GM11168 (cell line): ENCODE results near the gene CACNB1.

Experiments used
- in situ Hi-C: fragments of 300-500 bp; cut with MboI; formaldehyde crosslinking; loops from one replicate; pipeline ENCODE4 v1.12.0; 2022; ENCODE audit warnings: low sequenced_read_pairs; ENCODE audit not compliant: unreplicated experiment

The CACNB1 gene

DNA sequence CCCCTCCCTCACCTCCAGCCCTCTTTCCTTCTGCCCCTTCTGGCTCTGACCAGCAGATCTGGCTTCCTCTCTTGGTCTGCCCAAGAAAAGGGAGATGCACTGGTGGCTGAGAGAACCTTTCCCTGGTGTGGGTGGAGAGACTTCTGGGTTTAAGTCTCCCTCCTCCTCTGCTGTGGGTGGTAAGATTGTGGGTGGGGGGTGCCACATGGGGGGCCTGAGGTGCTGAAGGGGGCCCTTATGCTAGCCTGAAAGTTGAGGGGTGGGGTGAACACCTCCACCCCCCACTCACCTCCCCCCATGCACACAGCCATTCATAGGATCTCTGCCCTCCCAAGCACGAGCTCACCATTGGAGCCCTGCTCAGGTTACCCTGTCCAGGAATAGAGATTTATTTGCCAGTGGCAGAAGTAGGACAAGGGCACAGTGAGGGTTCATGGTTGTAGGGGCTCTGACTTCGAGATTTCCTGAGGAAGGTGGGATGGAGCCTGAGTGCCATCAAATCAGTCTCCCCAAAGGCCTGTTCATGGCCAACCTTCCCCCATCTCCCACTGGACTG lies 30.0 kb upstream of the CACNB1 start:
- in situ Hi-C loops: no loop called here

DNA sequence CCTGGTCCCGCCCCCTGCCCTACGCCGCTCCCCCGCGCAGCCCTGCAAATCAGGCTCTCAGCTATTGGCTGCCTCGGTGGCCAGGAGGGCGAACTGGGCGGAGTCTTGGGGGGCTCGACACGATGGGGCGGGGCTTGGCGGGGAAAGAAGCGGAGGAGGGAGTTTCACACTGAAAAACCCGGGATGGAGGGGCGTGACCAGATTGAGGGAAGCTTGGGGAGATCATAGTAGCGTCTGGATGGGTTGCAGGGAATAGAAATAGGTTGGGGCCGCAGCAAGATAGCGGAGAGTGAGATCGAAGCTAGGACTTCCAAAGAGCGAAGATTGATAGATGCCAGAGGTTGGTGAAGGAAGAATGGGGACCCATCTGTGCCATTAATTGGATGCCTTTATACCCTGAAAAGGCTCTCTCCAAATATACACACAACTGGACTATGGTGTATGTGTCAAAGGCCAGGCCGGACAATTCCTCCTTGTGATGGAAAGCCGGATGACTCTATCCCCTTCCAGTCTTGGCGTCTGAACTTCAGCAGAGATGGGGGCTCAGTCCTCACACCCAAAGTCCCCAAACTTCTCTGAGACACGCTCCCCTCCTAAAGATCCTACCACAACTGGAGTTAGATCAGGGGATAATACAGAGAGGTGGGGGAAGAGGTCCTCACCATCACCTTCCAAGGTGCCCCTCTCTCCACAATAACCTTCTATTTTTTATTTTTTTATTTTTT lies 28.7 kb upstream of the CACNB1 start:
- in situ Hi-C loops: no loop called here

DNA sequence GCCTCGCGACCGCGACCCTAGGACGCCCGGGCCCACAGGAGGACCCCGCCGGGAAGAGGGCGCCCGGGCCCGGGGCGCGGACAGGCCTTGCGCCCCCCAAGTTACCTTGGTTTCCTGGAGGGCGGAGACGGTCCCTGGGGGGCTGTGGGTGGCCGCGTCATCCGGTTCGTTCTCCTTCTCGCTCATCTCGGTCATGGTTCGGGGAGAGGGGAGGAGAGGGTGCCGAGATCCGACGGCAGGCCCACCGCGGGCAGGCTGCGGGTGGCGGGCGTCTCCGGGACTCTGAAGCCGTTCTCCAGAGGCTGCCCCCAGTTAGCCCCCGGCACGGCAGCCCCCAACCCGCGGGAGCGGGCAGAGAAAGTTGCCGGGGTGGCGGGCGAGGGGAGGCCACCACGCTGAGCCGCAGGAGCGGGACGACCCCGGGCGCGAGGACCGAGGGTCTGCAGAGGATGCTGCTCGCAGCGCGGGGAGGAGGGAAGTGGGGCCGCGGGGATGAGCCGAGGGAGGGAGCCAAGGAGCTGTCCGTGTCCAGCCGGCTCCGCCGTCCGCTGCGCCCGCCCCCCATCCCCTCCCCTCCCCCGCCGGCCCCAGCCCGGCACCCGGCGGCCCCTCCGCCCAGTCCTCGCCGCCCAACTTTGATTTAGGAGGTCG lies 28.0 kb upstream of the CACNB1 start, which contains the start of gene STAC2:
Gene STAC2, minus strand, starts transcription at position 638 of the 651 bp plus-strand sequence. Its CDS starts 443 bp downstream, at position 195.
- in situ Hi-C loops: no loop called here

DNA sequence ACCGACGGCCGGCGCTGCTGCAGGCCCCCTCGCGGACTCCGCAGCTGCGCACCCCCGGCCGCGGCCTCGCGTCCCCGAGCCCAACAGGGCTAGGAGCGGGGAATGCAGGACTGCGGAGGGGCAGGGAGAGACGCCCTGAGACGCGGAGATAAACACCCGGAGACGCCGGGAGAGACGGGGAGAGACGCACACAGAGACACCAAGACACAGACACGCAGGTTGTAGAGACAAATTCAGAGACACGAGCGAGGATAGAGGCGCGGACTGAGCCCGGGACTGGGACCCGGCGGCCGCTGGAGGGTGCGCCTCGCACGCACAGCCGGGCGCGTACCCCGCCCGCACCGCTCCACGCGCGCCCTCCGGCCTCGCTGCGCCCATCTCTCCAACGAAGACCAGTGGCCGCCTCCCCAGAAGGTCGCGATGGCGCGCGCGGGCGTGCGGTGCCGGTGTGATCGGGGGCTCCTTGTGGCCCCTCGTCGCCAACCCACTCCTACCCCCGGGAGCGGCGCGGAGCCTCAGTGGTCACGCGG lies 27.4 kb upstream of the CACNB1 start:
- in situ Hi-C loops: no loop called here

DNA sequence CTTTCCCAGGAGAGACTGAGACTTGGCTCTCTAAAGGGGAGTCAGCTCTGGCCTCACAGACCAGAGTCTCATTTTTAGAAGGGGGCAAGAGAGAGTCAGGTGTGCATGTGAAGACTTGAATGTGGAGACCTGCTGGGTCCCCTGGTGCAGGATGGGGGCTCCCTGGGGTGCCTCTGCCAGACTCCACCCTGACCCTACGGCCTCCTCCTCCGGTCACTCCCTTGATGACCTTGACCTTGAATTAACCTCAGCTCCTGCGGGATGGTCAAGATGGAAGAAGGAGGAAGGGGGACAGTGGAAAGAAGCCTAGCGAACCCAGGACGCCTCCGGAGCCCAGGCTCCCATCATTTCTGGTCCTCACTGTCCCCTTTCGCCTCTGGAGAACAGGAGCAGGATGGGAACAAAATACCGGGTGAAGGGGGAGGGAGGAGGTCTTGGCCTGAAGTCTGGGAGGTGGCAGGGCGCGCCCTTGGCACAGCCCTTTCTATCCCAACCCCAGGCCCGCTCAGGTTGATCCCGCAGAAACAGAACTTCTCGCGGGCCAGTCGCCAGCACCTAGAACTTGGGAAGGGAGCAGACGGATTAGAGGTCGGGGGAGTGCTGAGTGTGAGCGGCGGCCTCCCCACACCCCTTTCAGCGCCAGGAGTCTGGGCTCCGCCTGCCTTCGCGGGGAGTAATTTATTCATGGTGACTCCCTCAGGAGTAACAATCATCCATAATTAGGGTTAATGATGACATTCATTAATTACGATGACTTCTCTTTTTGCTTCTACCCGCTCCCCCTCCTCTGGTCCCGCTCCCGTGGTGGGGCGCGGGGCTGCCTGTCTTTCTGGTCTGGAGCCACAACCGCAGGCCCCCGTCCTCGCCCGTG lies 26.7 kb upstream of the CACNB1 start:
- in situ Hi-C loops: no loop called here

DNA sequence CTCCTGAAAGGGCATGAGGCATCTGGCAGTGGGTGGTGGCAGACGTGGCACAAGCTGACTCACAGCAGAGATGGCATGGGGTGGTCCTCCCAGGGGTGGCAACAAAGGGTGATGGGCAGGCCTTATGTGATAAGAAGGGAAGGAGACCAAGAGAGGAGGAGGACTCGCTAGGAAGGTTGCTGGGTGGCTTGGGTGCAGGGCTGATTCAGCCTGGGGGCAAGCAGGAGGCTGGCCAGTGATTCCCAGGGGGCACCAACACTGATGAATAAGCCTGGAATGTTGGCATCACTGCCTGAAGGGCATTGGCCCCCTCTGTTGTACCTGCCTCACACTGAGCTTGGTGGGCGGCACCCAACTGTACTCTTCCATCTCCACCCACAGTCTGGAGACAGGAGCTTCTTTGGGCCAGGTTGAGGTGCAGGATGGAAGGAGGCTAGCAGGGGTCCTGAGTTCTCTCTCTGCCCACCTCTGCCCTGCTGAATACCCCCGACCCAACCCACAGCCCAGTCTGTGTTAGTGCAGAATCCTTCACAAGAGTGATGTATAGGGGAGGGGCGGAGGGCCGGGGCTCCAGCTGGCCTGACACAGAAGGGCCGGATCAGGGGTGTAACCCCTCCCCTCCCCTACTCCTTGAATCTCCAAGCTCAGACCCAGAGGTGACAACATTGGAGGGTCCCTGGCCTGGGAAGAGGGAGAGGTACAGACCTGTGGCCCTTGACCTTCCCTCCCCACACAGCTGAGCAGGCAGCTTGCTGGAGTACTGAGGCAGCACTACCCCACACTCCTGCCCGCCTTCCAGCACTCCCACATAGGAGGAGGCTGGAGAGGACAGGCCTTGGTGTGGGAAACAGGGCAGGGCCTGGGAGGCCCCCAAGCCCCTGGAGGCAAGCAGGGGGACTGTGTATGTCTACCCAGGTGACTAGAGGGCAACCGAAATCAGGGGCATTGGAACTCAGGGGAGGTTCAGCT lies 25.7 kb upstream of the CACNB1 start:
- in situ Hi-C loops: no loop called here

DNA sequence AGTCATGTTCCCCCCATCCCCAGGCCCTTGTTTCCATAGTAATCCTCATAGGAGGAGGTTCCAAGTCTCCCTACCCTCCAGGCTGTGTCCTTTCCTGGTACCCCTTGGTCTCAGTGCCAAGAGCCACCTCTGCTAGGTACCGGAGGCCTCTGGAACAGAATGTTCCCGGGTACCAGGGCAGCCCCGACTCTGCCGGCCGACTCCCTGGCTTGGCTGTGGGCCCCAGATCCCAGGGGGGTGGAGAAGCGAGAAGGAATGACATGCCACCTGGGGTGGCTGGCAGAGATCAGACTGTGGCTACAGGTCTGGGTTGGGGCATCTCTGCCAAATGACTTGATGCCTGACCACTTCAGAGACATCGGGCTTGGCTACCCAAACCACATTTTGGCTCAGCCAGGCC lies 24.7 kb upstream of the CACNB1 start:
- in situ Hi-C loops: no loop called here

DNA sequence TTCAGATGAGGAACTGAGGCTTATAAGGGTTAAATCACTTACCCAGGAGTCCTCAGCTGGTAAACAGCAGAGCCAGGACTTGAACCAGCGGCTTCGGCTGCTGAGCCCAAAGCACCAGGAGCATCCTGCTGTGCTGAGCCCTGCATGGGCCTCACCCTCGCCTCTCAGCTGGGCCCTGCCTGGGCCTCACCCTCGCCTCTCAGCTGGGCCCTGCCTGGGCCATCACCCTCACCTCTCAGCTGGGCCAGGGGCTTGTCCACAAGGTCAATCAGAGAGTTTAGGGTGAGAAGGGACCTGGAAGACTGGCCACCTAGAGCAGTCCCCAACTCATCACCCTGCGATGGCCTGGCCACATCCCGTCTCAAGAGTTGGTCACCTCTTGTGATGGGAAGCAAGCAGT lies 24.1 kb upstream of the CACNB1 start:
- in situ Hi-C loops: no loop called here

DNA sequence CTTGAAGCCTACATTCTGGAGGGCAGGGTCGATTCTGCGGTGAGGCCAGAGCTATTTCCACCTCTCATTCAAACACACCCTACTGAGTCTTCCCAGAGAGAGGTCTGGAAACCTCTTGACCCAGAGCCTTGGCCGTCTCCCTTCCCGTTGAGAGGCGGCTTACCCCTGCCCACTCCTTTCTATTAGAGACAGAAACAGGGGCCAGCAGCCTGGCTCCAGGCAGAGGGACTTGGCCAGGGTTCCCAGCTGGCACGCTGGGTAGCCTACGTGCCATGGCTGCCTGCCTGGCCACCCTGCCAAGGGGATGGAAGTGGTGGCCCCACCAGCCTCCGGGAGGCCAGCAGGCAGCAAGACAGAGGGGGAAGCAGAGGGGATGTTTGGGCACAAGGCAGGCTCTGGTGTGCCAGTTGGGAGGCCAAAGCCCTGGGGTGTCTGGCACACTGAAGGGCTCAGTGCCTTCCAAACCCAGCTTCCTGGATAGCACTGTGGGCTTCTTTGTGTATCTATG lies 22.2 kb upstream of the CACNB1 start:
- in situ Hi-C loops: no loop called here

DNA sequence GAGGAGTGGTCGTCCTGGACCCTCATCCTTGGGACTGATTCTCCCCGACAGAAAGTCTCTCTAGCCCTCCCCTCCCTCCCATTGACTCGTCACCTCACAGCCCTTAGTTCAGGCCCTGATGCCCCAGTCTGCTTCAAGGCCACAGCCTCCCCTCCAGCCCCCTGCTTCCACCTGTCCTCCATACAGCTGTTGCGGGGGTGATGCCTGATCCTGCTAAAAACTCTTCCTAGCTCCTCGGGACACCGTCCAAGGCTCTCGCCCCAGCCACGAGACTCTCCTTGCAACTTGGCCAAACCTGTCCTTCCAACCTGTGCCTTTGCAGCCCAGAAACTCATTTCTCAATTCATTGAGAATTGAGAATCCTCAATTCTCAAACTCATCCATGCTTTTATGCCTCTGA lies 21.4 kb upstream of the CACNB1 start:
- in situ Hi-C loops: no loop called here

DNA sequence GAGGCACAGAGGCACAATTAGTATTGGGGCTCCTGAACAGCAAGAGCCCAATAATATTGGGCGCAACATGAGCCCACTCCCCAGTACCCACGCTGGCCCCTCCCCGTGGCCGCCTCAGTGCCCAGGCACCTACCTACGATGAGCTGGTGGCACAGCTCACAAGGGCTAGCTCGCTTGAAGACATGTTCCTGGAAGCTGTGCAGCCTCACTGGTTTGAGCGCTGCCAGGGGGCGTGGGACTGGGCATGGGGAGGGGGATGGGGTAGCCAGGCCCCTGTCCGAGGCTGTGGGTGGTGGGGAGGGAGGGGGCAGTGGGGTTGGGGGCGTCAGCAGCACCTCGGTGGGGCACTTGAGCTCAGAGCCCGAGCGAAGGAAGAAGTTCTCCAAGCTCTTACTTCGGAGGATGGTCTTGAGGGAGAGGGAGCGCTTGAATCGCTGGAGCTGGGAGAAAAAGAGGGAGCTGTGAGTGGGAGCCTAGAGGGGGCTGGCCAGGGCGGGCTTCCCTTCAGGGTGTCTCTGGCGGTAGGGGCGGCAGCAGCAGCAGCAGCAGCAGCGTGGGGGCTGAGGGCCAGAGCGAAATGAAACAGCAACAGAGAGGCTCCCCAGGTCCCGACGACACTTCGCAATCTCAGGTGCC lies 20.4 kb upstream of the CACNB1 start:
- in situ Hi-C loops: no loop called here

DNA sequence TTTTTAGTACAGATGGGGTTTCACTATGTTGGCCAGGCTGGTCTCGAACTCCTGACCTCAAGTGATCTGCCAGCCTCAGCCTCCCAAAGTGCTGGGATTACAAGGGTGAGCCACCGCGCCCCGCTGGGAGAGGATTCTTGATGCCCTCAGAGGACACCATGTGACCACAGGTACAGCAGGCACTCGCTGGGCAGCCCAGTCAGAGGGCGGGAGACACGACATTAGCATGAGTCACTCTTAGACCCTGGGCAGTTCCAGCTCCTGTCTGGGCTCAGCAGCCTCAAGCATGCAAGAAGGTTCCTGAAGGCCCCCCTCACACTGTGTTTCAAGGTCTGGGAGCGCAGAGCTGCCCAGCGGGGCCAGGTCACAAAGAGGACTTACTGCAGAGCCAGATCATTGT lies 16.4 kb upstream of the CACNB1 start:
- in situ Hi-C loops: no loop called here

DNA sequence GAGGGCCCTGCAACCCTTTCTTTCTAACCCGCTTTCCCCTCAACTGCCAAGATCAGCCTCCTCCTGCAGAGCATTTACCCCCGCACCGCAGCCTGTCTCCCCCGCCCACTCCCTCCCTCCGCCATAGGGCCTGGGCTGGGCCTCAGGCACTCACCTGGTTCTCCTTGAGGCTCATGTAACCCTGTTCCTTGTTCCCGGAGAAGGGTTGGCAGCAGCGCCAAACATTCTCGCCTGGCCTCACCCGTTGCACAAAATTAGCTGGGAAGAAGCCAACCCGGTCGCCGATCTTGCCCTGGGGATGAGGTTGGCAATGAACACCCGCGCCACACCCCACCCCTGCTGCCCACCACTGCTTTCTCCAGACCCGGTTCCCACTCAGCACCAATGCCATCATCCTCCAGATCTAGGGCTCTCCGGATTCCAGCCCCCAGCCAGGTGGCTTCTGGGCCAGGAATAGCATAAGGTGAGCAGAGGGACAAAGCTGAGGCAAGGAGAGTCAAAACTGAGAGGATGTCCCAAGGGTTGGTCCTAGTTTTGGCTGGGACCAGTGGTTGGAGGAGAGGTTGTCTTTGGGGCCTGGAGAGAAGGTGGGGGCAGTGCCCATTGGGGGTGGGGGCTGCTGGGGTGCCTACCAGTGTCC lies 15.5 kb upstream of the CACNB1 start:
- in situ Hi-C loops: no loop called here

DNA sequence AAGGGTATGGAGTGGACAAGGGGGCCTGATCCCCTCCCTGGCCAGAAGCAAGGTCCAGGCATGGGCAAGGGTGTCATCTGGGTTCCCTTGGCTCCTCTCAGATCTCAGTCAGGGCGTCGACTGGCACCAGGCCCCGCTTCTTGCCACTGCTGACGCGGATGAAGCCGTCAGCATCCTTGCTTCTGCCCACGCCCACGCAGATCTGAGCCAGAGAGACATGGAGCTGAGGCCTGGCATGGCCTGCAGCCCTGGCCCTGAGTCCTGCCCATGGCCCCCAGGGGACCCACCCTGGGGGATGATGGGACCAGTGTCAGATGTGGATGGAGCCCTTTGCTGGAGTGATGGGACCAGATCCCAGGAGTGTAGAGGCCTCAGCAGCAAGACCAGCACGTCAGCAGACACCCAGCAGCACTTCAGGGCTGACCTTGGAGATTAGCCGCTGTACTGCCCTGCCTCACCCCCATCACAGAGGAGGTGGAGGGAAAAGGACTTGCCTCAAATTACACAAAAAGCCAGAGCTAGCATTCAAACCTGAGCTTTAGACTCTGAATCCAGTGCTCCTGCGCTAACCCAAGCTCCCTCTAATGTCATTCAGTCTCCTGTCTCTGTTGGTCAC lies 14.8 kb upstream of the CACNB1 start:
- in situ Hi-C loops: no loop called here

DNA sequence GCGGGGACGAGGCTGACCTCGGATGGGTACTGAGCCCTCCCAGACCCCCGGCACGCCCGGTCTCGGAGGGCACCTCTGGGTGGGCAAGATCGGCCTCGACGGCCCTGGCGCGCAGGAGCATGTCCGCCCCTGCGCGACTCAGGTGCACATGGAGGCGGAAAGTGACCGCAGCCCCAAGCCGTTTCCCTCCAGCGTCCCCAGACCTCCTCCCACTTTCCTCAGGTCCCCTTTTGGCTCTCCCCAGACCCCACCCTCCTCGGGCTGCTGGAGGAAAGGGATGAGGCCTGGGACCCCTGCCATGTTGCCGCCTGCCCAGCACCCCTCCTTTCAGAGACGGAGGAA lies 12.6 kb upstream of the CACNB1 start:
- in situ Hi-C loops: no loop called here

DNA sequence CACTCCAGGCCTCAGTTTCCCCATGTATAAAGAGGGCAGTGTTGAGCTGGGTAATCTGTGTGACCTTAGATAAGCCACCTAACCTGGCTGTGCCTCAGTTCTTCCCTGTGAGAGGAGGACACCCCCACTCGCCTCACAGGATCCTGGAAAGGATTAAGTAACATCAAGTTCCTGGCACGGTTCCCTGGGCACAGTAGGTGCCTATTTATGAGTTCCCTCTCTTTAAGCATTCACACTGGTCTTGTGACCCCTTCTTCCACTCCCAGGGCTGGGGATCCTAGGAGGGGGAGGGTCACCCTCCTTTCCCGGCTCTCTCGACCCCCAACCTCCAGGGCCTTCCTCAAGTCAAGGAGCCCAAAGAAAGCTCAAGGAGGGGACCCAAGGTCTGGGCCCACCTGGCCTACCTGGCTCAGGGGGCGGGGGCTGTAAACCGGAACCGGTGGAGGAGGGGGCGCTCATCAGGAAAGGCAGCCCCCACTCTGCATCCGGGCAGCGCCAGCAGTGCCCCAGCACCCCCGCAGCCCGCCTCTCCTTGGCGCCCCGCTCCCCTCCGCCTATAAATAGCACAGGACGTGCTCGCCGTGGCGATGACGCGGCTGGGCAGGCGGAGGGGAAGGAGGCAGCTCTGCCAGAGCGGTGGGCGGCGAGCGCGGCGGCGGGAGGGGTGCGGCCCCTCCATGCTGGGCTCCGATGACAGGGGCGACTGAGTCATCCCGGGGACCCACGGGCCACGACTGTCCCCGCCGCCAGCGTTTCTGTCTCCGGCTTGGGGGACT lies 12.0 kb upstream of the CACNB1 start:
- in situ Hi-C loops: loop anchor here (5.0 kb wide), 1 partner anchor 33 kb away; no protein-coding TSS in a partner anchor

DNA sequence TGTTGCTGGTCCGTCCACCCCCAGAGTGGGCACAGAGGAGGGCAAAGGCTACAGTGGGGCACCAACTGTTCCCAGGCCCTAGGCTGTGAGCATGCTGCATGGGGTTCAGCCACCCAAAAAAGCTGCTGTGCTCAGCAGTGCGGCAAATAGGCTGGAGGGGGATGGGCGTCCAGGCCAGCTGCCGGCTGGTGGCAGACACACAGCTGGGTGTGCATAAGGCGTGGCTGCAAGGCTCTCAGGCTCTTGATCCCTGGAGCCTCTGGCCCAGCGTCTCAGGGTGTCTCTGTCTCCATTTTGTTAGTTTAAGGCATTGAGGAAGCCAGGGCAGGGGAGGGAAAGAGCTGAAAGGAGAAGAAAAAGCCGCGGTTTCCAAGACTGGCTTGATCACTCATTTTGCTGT lies 11.4 kb upstream of the CACNB1 start:
- in situ Hi-C loops: loop anchor here (5.0 kb wide), 1 partner anchor 33 kb away; no protein-coding TSS in a partner anchor
